Lower leg skin (tissue), 4 donors: ENCODE measurements around the gene TMEM151B. TPM values are rescaled to one million over a fixed set of nuclear protein-coding genes. Genes with fewer than 3 reads are reported as not detected.
A peak's percentile ranks its signal among the peaks of the same experiment; 100 is the strongest.

Experiments
- DNase-seq, 2 donors: peaks; one replicate each; pipeline ENCODE4 v3.0.0-alpha.2; 2019; ENCODE audit warnings: low spot score in 2 of 2
- H3K4me3 ChIP-seq: fragments of 200-600 bp; sonication (generic); 2 replicates; pipeline ENCODE4 v1.5.1; 2017; ENCODE audit warnings: mild to moderate bottlenecking, low read depth; ENCODE audit not compliant: poor library complexity, severe bottlenecking
- CTCF ChIP-seq, 3 donors: fragments of 450-650 bp; IDR thresholded peaks; one replicate each; pipeline ENCODE4 v1.5.1; 2016; ENCODE audit warnings: antibody characterized with exemption in 3 of 3, mild to moderate bottlenecking in 3 of 3, moderate library complexity in 2 of 3
- POLR2A ChIP-seq, 2 donors: fragments of 450-650 bp; IDR thresholded peaks; one replicate each; pipeline ENCODE4 v1.6.1; 2016 to 2017; ENCODE audit warnings: antibody characterized with exemption in 2 of 2, mild to moderate bottlenecking in 1 of 2, moderate library complexity in 1 of 2
- WGBS, 2 donors: methylation state at CpG; one replicate each; pipeline ENCODE4 v1.1.5; 2018; 5-methylcytosine and 5-hydroxymethylcytosine counted together
- intact Hi-C: fragments of 100-400 bp; cut with DNase I; formaldehyde crosslinking; loops from one replicate; pipeline ENCODE4 v1.15.0; 2023; ENCODE audit warnings: low total_unique reads
- total RNA-seq, 4 donors: library from RNA; depleted of rRNA; stranded (reverse); fragments of >200 nt; gene quantifications; one replicate each; pipeline ENCODE4 v1.1.0, GENCODE V29; 2016

The TMEM151B gene
- total RNA-seq, 4 donors from 2014 or later, result 0.10 to 0.42 TPM; not detected in 2

GRCh38 chr6:44260451-44261297 lies 9.6 kb upstream of the TMEM151B start:
- 95 to 96% methylated on average over 6 of the region's 6 CpGs for WGBS, 2 donors
- intact Hi-C loops, result no loop called here
- DNase-seq, result no peak
- TF ChIP-seq CTCF (IDR thresholded peaks at IDR 0.05) (no peak), POLR2A (IDR thresholded peaks at IDR 0.05) (no peak)
- no peak overlapping the region for H3K4me3 ChIP-seq

GRCh38 chr6:44261581-44261980 lies 8.7 kb upstream of the TMEM151B start:
- no peak overlapping the region for H3K4me3 ChIP-seq
- 94 to 98% methylated on average over 4 to 8 of the region's 8 CpGs for WGBS, 2 donors
- intact Hi-C loops, result no loop called here
- TF ChIP-seq CTCF (IDR thresholded peaks at IDR 0.05), result no peak
- no peak for TF ChIP-seq POLR2A (IDR thresholded peaks at IDR 0.05)
- DNase-seq, result no peak

- 54 to 66% methylated on average over 7 of the region's 7 CpGs for WGBS, 2 donors
- intact Hi-C loops, result no loop called here
These were observed 7.5 kb upstream of the TMEM151B start for GRCh38 chr6:44262467-44263353.

GRCh38 chr6:44263354-44264100 lies 6.7 kb upstream of the TMEM151B start:
- WGBS, 2 donors, result 40 to 47% methylated on average over 9 of the region's 9 CpGs
- no peak overlapping the region for H3K4me3 ChIP-seq
- intact Hi-C loops, result no loop called here
- no peak for DNase-seq
- TF ChIP-seq POLR2A (IDR thresholded peaks at IDR 0.05) (no peak), CTCF (IDR thresholded peaks at IDR 0.05) (no peak)

More at GRCh38 chr6:44262467-44263353, 7.5 kb upstream of the TMEM151B start:
- TF ChIP-seq POLR2A (IDR thresholded peaks at IDR 0.05) (no peak), CTCF (IDR thresholded peaks at IDR 0.05) (no peak)
- H3K4me3 ChIP-seq, result no peak overlapping the region
- no peak for DNase-seq

- TF ChIP-seq CTCF (IDR thresholded peaks at IDR 0.05) (no peak), POLR2A (IDR thresholded peaks at IDR 0.05) (no peak)
- intact Hi-C loops, result no loop called here
- no peak for DNase-seq
- H3K4me3 ChIP-seq, result peak overlapping the region; percentile 57
- WGBS, 2 donors, result 10 to 17% methylated on average over 10 to 13 of the region's 13 CpGs
These were observed 5.9 kb upstream of the TMEM151B start for GRCh38 chr6:44264154-44265006.
